ENCODE data around the gene GCK.

GCK gene

GRCh38 chr7:44112997-44113763, 76.1 kb downstream of the GCK start:
- ATAC-seq = no peak
- TF ChIP-seq BACH2 (CRISPR knock-in tag; IDR thresholded peaks at IDR 0.05; ENCODE audit: borderline replicate concordance) (no peak), ISL1 (CRISPR knock-in tag; IDR thresholded peaks at IDR 0.05) (no peak)
- TF ChIP-seq, protein P1, sequence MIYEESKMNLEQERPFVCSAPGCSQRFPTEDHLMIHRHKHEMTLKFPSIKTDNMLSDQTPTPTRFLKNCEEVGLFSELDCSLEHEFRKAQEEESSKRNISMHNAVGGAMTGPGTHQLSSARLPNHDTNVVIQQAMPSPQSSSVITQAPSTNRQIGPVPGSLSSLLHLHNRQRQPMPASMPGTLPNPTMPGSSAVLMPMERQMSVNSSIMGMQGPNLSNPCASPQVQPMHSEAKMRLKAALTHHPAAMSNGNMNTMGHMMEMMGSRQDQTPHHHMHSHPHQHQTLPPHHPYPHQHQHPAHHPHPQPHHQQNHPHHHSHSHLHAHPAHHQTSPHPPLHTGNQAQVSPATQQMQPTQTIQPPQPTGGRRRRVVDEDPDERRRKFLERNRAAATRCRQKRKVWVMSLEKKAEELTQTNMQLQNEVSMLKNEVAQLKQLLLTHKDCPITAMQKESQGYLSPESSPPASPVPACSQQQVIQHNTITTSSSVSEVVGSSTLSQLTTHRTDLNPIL (CRISPR knock-in tag; IDR thresholded peaks at IDR 0.05; ENCODE audit: low read depth) = no peak

DNA sequence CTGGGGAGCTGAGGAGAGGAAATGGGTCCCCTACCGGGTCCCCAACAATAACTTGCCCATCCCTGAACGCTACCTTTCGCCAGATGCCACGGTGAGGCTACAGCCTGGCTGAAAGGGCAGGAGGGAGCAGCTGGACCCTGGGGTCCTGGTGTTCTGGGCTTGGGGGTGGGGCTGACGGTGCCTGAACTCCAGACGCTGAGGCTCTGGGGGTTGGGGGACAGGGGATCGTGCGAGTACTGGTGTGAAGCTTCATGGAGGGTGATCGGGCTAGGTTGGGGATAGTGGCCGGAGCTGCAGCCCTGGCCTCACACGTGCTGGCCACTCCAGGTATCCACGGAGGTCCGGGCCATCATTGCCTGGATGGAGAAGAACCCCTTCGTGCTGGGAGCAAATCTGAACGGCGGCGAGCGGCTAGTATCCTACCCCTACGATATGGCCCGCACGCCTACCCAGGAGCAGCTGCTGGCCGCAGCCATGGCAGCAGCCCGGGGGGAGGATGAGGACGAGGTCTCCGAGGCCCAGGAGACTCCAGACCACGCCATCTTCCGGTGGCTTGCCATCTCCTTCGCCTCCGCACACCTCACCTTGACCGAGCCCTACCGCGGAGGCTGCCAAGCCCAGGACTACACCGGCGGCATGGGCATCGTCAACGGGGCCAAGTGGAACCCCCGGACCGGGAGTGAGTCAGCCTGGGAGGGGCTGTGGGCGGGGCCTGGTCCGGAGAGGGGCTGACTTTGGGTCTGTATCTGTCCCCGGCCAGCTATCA, 76.8 kb downstream of the GCK start:
- TF ChIP-seq ISL1 (CRISPR knock-in tag; IDR thresholded peaks at IDR 0.05) (no peak), POU6F1 (CRISPR knock-in tag; IDR thresholded peaks at IDR 0.05; ENCODE audit: borderline replicate concordance, low read depth) (no peak), SNAI2 (CRISPR knock-in tag; IDR thresholded peaks at IDR 0.05) (no peak), ZC3H10 (CRISPR knock-in tag; IDR thresholded peaks at IDR 0.05) (no peak), ZNF565 (CRISPR knock-in tag; conservative IDR thresholded peaks at IDR 0.05; ENCODE audit: low read depth) (no peak), RARB (CRISPR knock-in tag; IDR thresholded peaks at IDR 0.05) (no peak), CSDC2 (CRISPR knock-in tag; IDR thresholded peaks at IDR 0.05) (no peak), GLIS3 (CRISPR knock-in tag; IDR thresholded peaks at IDR 0.05) (no peak), ZFP3 (CRISPR knock-in tag; IDR thresholded peaks at IDR 0.05) (no peak), BACH2 (CRISPR knock-in tag; IDR thresholded peaks at IDR 0.05; ENCODE audit: borderline replicate concordance) (no peak), PPARA (CRISPR knock-in tag; IDR thresholded peaks at IDR 0.05; ENCODE audit: borderline replicate concordance) (no peak), ZNF70 (CRISPR knock-in tag; IDR thresholded peaks at IDR 0.05) (no peak), TOX (CRISPR knock-in tag; IDR thresholded peaks at IDR 0.05; ENCODE audit: borderline replicate concordance) (no peak), ARNTL (CRISPR knock-in tag; IDR thresholded peaks at IDR 0.05; ENCODE audit: borderline replicate concordance, low read depth) (no peak), ESRRG (CRISPR knock-in tag; IDR thresholded peaks at IDR 0.05) (no peak), ZNF8 (CRISPR knock-in tag; IDR thresholded peaks at IDR 0.05) (no peak)
- TF ChIP-seq, protein P1 (CRISPR knock-in tag; IDR thresholded peaks at IDR 0.05; ENCODE audit: low read depth) = no peak
- no peak for ATAC-seq

- TF ChIP-seq ZFP3 (CRISPR knock-in tag; IDR thresholded peaks at IDR 0.05) (no peak), ARNTL (CRISPR knock-in tag; IDR thresholded peaks at IDR 0.05; ENCODE audit: borderline replicate concordance, low read depth) (no peak), POU6F1 (CRISPR knock-in tag; IDR thresholded peaks at IDR 0.05; ENCODE audit: borderline replicate concordance, low read depth) (no peak), ZNF565 (CRISPR knock-in tag; conservative IDR thresholded peaks at IDR 0.05; ENCODE audit: low read depth) (no peak), ZFP30 (CRISPR knock-in tag; IDR thresholded peaks at IDR 0.05) (no peak), ZNF70 (CRISPR knock-in tag; IDR thresholded peaks at IDR 0.05) (no peak)
- TF ChIP-seq, protein P1 (CRISPR knock-in tag; IDR thresholded peaks at IDR 0.05; ENCODE audit: low read depth) = no peak
- TF ChIP-seq, protein P2, sequence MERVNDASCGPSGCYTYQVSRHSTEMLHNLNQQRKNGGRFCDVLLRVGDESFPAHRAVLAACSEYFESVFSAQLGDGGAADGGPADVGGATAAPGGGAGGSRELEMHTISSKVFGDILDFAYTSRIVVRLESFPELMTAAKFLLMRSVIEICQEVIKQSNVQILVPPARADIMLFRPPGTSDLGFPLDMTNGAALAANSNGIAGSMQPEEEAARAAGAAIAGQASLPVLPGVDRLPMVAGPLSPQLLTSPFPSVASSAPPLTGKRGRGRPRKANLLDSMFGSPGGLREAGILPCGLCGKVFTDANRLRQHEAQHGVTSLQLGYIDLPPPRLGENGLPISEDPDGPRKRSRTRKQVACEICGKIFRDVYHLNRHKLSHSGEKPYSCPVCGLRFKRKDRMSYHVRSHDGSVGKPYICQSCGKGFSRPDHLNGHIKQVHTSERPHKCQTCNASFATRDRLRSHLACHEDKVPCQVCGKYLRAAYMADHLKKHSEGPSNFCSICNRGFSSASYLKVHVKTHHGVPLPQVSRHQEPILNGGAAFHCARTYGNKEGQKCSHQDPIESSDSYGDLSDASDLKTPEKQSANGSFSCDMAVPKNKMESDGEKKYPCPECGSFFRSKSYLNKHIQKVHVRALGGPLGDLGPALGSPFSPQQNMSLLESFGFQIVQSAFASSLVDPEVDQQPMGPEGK (CRISPR knock-in tag; IDR thresholded peaks at IDR 0.05; ENCODE audit: borderline replicate concordance) = no peak
- no peak for ATAC-seq
These were observed 77.5 kb downstream of the GCK start for GRCh38 chr7:44111761-44112160.
